Uterus (tissue), 4 donors: ENCODE measurements around the gene PIK3CB. TPM values are rescaled to one million over a fixed set of nuclear protein-coding genes. Genes with fewer than 3 reads are reported as not detected.
"Not testable (repeated sequence)": the region's sequence is repeated elsewhere in the genome, so short reads cannot be mapped to it uniquely, and the experiment has no call there.

Experiments
- DNase-seq, 2 donors: peaks; one replicate each; pipeline ENCODE4 v3.0.0-alpha.2; 2019 to 2020
- H3K27ac ChIP-seq, 2 donors: fragments of 200-600 bp; sonication (generic); 1 replicate in 1 of 2; 2 replicates in 1 of 2; pipeline ENCODE4 v1.5.1; 2016 to 2018
- H3K27me3 ChIP-seq, 2 donors: fragments of 200-600 bp; sonication (generic); one replicate each; pipeline ENCODE4 v1.5.1; 2018 to 2019; ENCODE audit warnings: control low read depth in 1 of 2
- H3K36me3 ChIP-seq, 2 donors: fragments of 200-600 bp; sonication (generic); one replicate each; pipeline ENCODE4 v1.5.1; 2019; ENCODE audit warnings: control low read depth in 1 of 2
- H3K4me1 ChIP-seq, 2 donors: fragments of 200-600 bp; sonication (generic); one replicate each; pipeline ENCODE4 v1.5.1; 2018 to 2019; ENCODE audit warnings: control low read depth in 1 of 2
- H3K4me3 ChIP-seq, 2 donors: fragments of 200-600 bp; sonication (generic); 1 replicate in 1 of 2; 2 replicates in 1 of 2; pipeline ENCODE4 v1.5.1; 2018 to 2019; ENCODE audit warnings: mild to moderate bottlenecking in 1 of 2
- H3K9me3 ChIP-seq, 2 donors: fragments of 200-600 bp; sonication (generic); one replicate each; pipeline ENCODE4 v1.5.1; 2019; ENCODE audit warnings: control low read depth in 1 of 2
- POLR2A ChIP-seq, 2 donors: fragments of 450-650 bp; IDR thresholded peaks; one replicate each; pipeline ENCODE4 v1.6.1; 2016; ENCODE audit warnings: antibody characterized with exemption in 2 of 2, mild to moderate bottlenecking in 1 of 2, moderate library complexity in 1 of 2
- intact Hi-C: fragments of 100-400 bp; cut with DNase I; formaldehyde crosslinking; loops from one replicate; pipeline ENCODE4 v1.15.1; 2023; ENCODE audit warnings: low total_unique reads
- total RNA-seq, 4 donors: library from RNA; depleted of rRNA in 3 of 4; stranded (reverse); fragments of >200 nt in 3 of 4; gene quantifications; one replicate each; pipeline versions ENCODE4 v1.1.0 to v1.2.4, GENCODE V29; 2014 to 2023
- TF ChIP-seq, protein P1 (sequence below), 4 experiments: fragments of 200-600 bp in 2 of 4; fragments of 450-650 bp in 2 of 4; sonication (generic) in 2 of 4; IDR thresholded peaks; one replicate each; pipeline ENCODE4 v1.5.1; 2016 to 2019; ENCODE audit warnings: antibody characterized with exemption in 4 of 4, mild to moderate bottlenecking in 2 of 4, moderate library complexity in 1 of 4
- donor health status: DM: yes; HTN: yes; CAD: no.

The PIK3CB gene
- total RNA-seq, 4 donors from 2014 or later, result 5.6 to 37.5 (median 17.0) TPM

- intact Hi-C loops, result no loop called here
- no peaks in the 10 kb centered on the region for H3K9me3 ChIP-seq
- TF ChIP-seq, protein P1, sequence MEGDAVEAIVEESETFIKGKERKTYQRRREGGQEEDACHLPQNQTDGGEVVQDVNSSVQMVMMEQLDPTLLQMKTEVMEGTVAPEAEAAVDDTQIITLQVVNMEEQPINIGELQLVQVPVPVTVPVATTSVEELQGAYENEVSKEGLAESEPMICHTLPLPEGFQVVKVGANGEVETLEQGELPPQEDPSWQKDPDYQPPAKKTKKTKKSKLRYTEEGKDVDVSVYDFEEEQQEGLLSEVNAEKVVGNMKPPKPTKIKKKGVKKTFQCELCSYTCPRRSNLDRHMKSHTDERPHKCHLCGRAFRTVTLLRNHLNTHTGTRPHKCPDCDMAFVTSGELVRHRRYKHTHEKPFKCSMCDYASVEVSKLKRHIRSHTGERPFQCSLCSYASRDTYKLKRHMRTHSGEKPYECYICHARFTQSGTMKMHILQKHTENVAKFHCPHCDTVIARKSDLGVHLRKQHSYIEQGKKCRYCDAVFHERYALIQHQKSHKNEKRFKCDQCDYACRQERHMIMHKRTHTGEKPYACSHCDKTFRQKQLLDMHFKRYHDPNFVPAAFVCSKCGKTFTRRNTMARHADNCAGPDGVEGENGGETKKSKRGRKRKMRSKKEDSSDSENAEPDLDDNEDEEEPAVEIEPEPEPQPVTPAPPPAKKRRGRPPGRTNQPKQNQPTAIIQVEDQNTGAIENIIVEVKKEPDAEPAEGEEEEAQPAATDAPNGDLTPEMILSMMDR (IDR thresholded peaks at IDR 0.05), result no peak
- no peak for TF ChIP-seq POLR2A (IDR thresholded peaks at IDR 0.05)
- H3K27ac ChIP-seq, result no peak overlapping the region
- no peak overlapping the region for H3K4me3 ChIP-seq
- H3K27me3 ChIP-seq, result no peaks in the 10 kb centered on the region
- no peaks in the 10 kb centered on the region for H3K36me3 ChIP-seq
- DNase-seq, result no peak
- H3K4me1 ChIP-seq, result no peaks in the 10 kb centered on the region
These were observed 14.7 kb upstream of the PIK3CB start for GRCh38 chr3:138849222-138849940.

DNA sequence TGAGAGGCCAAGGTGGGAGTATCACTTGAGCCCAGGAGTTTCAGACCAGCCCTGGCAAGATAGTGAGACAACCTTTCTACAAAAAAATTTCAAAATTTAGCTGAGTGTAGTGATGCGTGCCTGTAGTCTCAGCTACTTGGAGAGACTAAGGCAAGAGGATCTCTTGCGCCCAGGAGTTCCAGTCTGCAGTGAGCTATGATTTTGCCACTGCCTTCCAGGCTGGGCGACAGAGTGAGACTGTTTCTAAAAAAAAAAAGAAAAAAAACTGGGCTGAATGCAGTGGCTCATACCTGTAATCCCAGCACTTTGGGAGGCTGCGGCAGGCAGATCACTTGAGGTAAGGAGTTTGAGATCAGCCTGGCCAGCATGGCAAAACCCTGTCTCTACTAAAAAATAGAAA lies 14.0 kb upstream of the PIK3CB start:
- no peaks in the 10 kb centered on the region for H3K36me3 ChIP-seq
- TF ChIP-seq POLR2A (IDR thresholded peaks at IDR 0.05), result no peak
- TF ChIP-seq, protein P1 (IDR thresholded peaks at IDR 0.05), result no peak
- no peaks in the 10 kb centered on the region for H3K9me3 ChIP-seq
- no peaks in the 10 kb centered on the region for H3K4me1 ChIP-seq
- H3K27me3 ChIP-seq, result no peaks in the 10 kb centered on the region
- H3K4me3 ChIP-seq, result no peak overlapping the region
- DNase-seq, result no peak
- no peak overlapping the region for H3K27ac ChIP-seq
- intact Hi-C loops, result no loop called here

- H3K27ac ChIP-seq, H3K36me3 ChIP-seq, H3K9me3 ChIP-seq, H3K4me1 ChIP-seq, H3K27me3 ChIP-seq, H3K4me3 ChIP-seq, DNase-seq, intact Hi-C loops: not testable (repeated sequence)
These were observed 12.1 kb upstream of the PIK3CB start for GRCh38 chr3:138846824-138847223.

- Histone ChIP-seq H3K4me1 (no peaks in the 10 kb centered on the region), H3K9me3 (no peaks in the 10 kb centered on the region), H3K4me3 (no peak overlapping the region), H3K36me3 (no peaks in the 10 kb centered on the region), H3K27me3 (no peaks in the 10 kb centered on the region), H3K27ac (no peak overlapping the region)
- intact Hi-C loops, result no loop called here
- DNase-seq, result no peak
- TF ChIP-seq, protein P1 (IDR thresholded peaks at IDR 0.05), result no peak
- TF ChIP-seq POLR2A (IDR thresholded peaks at IDR 0.05), result no peak
These were observed 11.6 kb upstream of the PIK3CB start for GRCh38 chr3:138846262-138846791.

GRCh38 chr3:138845771-138846173 lies 11.0 kb upstream of the PIK3CB start:
- intact Hi-C loops, result no loop called here
- no peak overlapping the region for H3K27ac ChIP-seq
- H3K36me3 ChIP-seq, result no peaks in the 10 kb centered on the region

More at GRCh38 chr3:138845771-138846173, 11.0 kb upstream of the PIK3CB start:
- TF ChIP-seq, protein P1 (IDR thresholded peaks at IDR 0.05), result no peak
- TF ChIP-seq POLR2A (IDR thresholded peaks at IDR 0.05), result no peak
- Histone ChIP-seq H3K4me1 (no peaks in the 10 kb centered on the region), H3K9me3 (no peaks in the 10 kb centered on the region), H3K27me3 (no peaks in the 10 kb centered on the region), H3K4me3 (no peak overlapping the region)
- no peak for DNase-seq
